NT2/D1 (cell line): ENCODE data around the gene LMX1B.

Experiments used
- YY1 ChIP-seq: IDR thresholded peaks from 2 replicates; pipeline ENCODE4 v1.6.1; 2011; ENCODE audit not compliant: insufficient read length, insufficient read depth
- ZNF274 ChIP-seq: IDR thresholded peaks from 2 replicates; pipeline ENCODE4 v1.6.1; 2011; ENCODE audit warnings: mild to moderate bottlenecking, low read depth, low read length

DNA sequence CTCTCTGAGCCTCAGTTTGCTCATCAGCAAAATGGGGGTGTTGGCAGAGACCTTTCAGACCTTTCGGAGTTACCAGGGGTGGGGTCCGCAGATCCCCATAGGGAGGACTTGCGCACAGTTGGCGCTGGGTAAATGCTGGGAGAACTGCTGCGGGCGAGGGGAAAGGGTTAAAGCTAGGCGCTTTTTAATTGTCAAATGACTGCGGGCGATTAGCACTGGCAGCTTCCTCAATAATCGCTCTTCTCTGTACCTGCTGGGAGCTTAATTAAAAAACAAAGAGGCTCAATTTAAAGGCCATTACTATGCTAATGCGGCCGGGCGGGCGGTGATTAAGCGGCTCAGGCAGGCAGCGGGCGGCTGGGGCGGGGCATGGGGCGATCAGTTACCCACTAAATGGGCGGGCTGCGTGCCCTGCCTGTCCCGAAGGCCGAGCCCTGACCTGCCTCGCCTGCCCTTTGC, 63.0 kb downstream of the LMX1B start:
- TF ChIP-seq ZNF274: no peak
- no peak for TF ChIP-seq YY1
